H1 (cell line): ENCODE measurements around the gene ATF7IP. TPM values are rescaled to one million over a fixed set of nuclear protein-coding genes. Genes with fewer than 3 reads are reported as not detected.

Experiments used
- CTCF ChIA-PET: fragments of 300-600 bp; sonication (Branson Sonifier 250); formaldehyde crosslinking; loops from one replicate; lab custom pipeline; 2021; ENCODE audit not compliant: partially characterized antibody; lab: Charles Lee
- POLR2A ChIA-PET: fragments of 300-600 bp; sonication (Branson Sonifier 250); formaldehyde crosslinking; loops from one replicate; lab custom pipeline; 2021; ENCODE audit warnings: inconsistent platforms; ENCODE audit not compliant: partially characterized antibody; lab: Charles Lee
- DNase-seq, 2 experiments: peaks; one replicate each; pipeline versions ENCODE4 v3.0.0 to v3.0.0-alpha.2; 2010 to 2022; ENCODE audit warnings: low spot score in 2 of 2, low read depth in 1 of 2, mixed read lengths in 1 of 2
- FAIRE-seq: peaks from 2 replicates; lab custom pipeline; 2011; peaks lifted over from hg19 to GRCh38; lab: Jason Lieb, UNC
- H2AFZ ChIP-seq: 2 replicates; pipeline ENCODE4 v1.8.1; 2012; ENCODE audit warnings: low read length, inconsistent platforms
- H2AK5ac ChIP-seq: 2 replicates; pipeline ENCODE4 v1.6.1; 2013; ENCODE audit warnings: low read depth, low read length
- H2BK120ac ChIP-seq: replicated peaks from 2 replicates; pipeline ENCODE3; 2013; ENCODE audit warnings: low read depth, low read length, inconsistent platforms
- H2BK12ac ChIP-seq: 2 replicates; pipeline ENCODE4 v1.6.1; 2013; ENCODE audit warnings: low read depth, low read length
- H2BK15ac ChIP-seq: 2 replicates; pipeline ENCODE4 v1.6.1; 2013; ENCODE audit warnings: low read length
- H2BK20ac ChIP-seq: 2 replicates; pipeline ENCODE4 v1.6.1; 2013; ENCODE audit warnings: low read length
- H2BK5ac ChIP-seq: 2 replicates; pipeline ENCODE4 v1.6.1; 2013; ENCODE audit warnings: low read depth, low read length
- H3K14ac ChIP-seq: 2 replicates; pipeline ENCODE4 v1.6.1; 2013; ENCODE audit warnings: inconsistent platforms; ENCODE audit not compliant: insufficient read length
- H3K18ac ChIP-seq: 2 replicates; pipeline ENCODE4 v1.6.1; 2013; ENCODE audit warnings: low read length; ENCODE audit errors: extremely low read depth
- H3K23ac ChIP-seq: 2 replicates; pipeline ENCODE4 v1.6.1; 2013; ENCODE audit warnings: inconsistent platforms; ENCODE audit not compliant: insufficient read length
- H3K23me2 ChIP-seq: 2 replicates; pipeline ENCODE4 v1.6.1; 2013; ENCODE audit warnings: low read depth, low read length
- H3K27ac ChIP-seq: 2 replicates; pipeline ENCODE4 v1.6.1; 2011; ENCODE audit warnings: low read depth, low read length, inconsistent platforms
- H3K27me3 ChIP-seq, 4 experiments: replicated peaks in 1 of 4; 1 replicate in 1 of 4; 2 replicates in 3 of 4; pipeline versions ENCODE4 v1.6.1 to v1.8.1; 2011 to 2013; ENCODE audit warnings: low read length in 3 of 4, mild to moderate bottlenecking in 3 of 4, inconsistent platforms in 2 of 4, mixed read lengths in 2 of 4, moderate library complexity in 1 of 4; ENCODE audit not compliant: control insufficient read depth in 3 of 4, insufficient read depth in 3 of 4; ENCODE audit errors: extremely low read depth in 1 of 4
- H3K36me3 ChIP-seq, 4 experiments: 2 replicates each; pipeline versions ENCODE4 v1.6.1 to v1.8.1; 2011 to 2013; ENCODE audit warnings: mild to moderate bottlenecking in 4 of 4, low read length in 3 of 4, moderate library complexity in 2 of 4, control low read depth in 1 of 4, inconsistent platforms in 1 of 4; ENCODE audit not compliant: insufficient read depth in 4 of 4, control insufficient read depth in 2 of 4
- H3K4ac ChIP-seq: replicated peaks from 2 replicates; pipeline ENCODE3; 2013; ENCODE audit warnings: low read length, low read depth, mixed read lengths, inconsistent platforms; ENCODE audit not compliant: insufficient read length
- H3K4me1 ChIP-seq, 4 experiments: replicated peaks in 1 of 4; 1 replicate in 1 of 4; 2 replicates in 3 of 4; pipeline versions ENCODE4 v1.6.1 to v1.8.1; 2011 to 2013; ENCODE audit warnings: low read length in 3 of 4, inconsistent platforms in 2 of 4, mixed read lengths in 1 of 4; ENCODE audit not compliant: insufficient read depth in 4 of 4, control insufficient read depth in 3 of 4
- H3K4me2 ChIP-seq, 2 experiments: 2 replicates each; pipeline versions ENCODE4 v1.6.1 to v1.8.1; 2011 to 2013; ENCODE audit warnings: low read depth in 2 of 2, low read length in 2 of 2, control low read depth in 1 of 2, inconsistent platforms in 1 of 2, mild to moderate bottlenecking in 1 of 2; ENCODE audit not compliant: insufficient read depth in 1 of 2
- H3K4me3 ChIP-seq, 4 experiments: fragments of 200-600, 300-600 bp in 1 of 4; sonication (generic), shearing (Covaris generic), sonication (Bioruptor Twin) in 1 of 4; 2 replicates each; pipeline versions ENCODE4 v1.5.1 to v1.8.1; 2011 to 2016; ENCODE audit warnings: low read length in 4 of 4, low read depth in 3 of 4, control low read depth in 2 of 4, inconsistent platforms in 2 of 4, mild to moderate bottlenecking in 2 of 4, mixed read lengths in 1 of 4, moderate library complexity in 1 of 4; ENCODE audit not compliant: insufficient read depth in 2 of 4; ENCODE audit errors: extremely low read depth in 1 of 4
- H3K56ac ChIP-seq: replicated peaks from 2 replicates; pipeline ENCODE3; 2013; ENCODE audit warnings: low read depth, mild to moderate bottlenecking, mixed read lengths, low read length, inconsistent platforms; ENCODE audit not compliant: insufficient read length
- H3K79me1 ChIP-seq: 2 replicates; pipeline ENCODE4 v1.6.1; 2013; ENCODE audit warnings: low read depth, low read length, control low read depth
- H3K79me2 ChIP-seq, 2 experiments: 2 replicates each; pipeline versions ENCODE4 v1.6.1 to v1.8.1; 2012 to 2013; ENCODE audit warnings: low read length in 2 of 2, mild to moderate bottlenecking in 2 of 2, inconsistent platforms in 1 of 2; ENCODE audit not compliant: insufficient read depth in 2 of 2, control insufficient read depth in 1 of 2
- H3K9ac ChIP-seq, 4 experiments: replicated peaks in 1 of 4; 1 replicate in 1 of 4; 2 replicates in 3 of 4; pipeline versions ENCODE4 v1.6.1 to v1.8.1; 2011 to 2013; ENCODE audit warnings: low read depth in 3 of 4, low read length in 3 of 4, control low read depth in 2 of 4, mild to moderate bottlenecking in 2 of 4, moderate library complexity in 2 of 4, inconsistent platforms in 1 of 4; ENCODE audit errors: extremely low read depth in 1 of 4
- H3K9me3 ChIP-seq, 2 experiments: 2 replicates each; pipeline versions ENCODE4 v1.6.1 to v1.8.1; 2012 to 2013; ENCODE audit warnings: mild to moderate bottlenecking in 2 of 2, moderate library complexity in 2 of 2, control low read depth in 1 of 2, inconsistent platforms in 1 of 2, low read depth in 1 of 2, low read length in 1 of 2, mixed read lengths in 1 of 2; ENCODE audit not compliant: insufficient read depth in 2 of 2
- H4K20me1 ChIP-seq, 2 experiments: replicated peaks in 1 of 2; 2 replicates each; pipeline versions ENCODE3 to v1.8.1; 2011 to 2013; ENCODE audit warnings: inconsistent platforms in 2 of 2, low read length in 2 of 2, mild to moderate bottlenecking in 1 of 2; ENCODE audit not compliant: insufficient read depth in 2 of 2, control insufficient read depth in 1 of 2
- H4K5ac ChIP-seq: 2 replicates; pipeline ENCODE4 v1.6.1; 2013; ENCODE audit warnings: low read length, low read depth, mixed read lengths, inconsistent platforms; ENCODE audit not compliant: insufficient read length
- H4K8ac ChIP-seq: 2 replicates; pipeline ENCODE4 v1.8.0; 2013; ENCODE audit warnings: mild to moderate bottlenecking, moderate library complexity, low read length, inconsistent platforms; ENCODE audit not compliant: insufficient read depth; ENCODE audit errors: extremely low read depth
- H4K91ac ChIP-seq: replicated peaks from 2 replicates; pipeline ENCODE3; 2013; ENCODE audit warnings: low read length, mixed read lengths, inconsistent platforms; ENCODE audit not compliant: insufficient read length
- BACH1 ChIP-seq: IDR thresholded peaks from 2 replicates; pipeline ENCODE4 v1.6.1; 2012; ENCODE audit warnings: low read length, improper control_type of control experiment
- BRCA1 ChIP-seq: IDR thresholded peaks from 2 replicates; pipeline ENCODE4 v1.6.1; 2012; ENCODE audit warnings: low read depth, low read length, improper control_type of control experiment
- CREB1 ChIP-seq: IDR thresholded peaks from 2 replicates; pipeline ENCODE4 v1.6.1; 2012; ENCODE audit warnings: inconsistent platforms
- POLR2A ChIP-seq, 2 experiments: IDR thresholded peaks; 1 replicate in 1 of 2; 2 replicates in 1 of 2; pipeline ENCODE4 v1.6.1; 2011; ENCODE audit warnings: low read depth in 2 of 2, low read length in 2 of 2, mild to moderate bottlenecking in 2 of 2; ENCODE audit errors: control extremely low read depth in 1 of 2
- SIN3A ChIP-seq, 2 experiments: IDR thresholded peaks in 1 of 2; conservative IDR thresholded peaks in 1 of 2; 2 replicates each; pipeline ENCODE4 v1.6.1; 2011 to 2012; ENCODE audit warnings: low read length in 2 of 2, improper control_type of control experiment in 1 of 2, low read depth in 1 of 2, mild to moderate bottlenecking in 1 of 2
- SP1 ChIP-seq: IDR thresholded peaks from 2 replicates; pipeline ENCODE4 v1.6.1; 2011; ENCODE audit warnings: low read depth, low read length
- SP2 ChIP-seq: IDR thresholded peaks from 2 replicates; pipeline ENCODE4 v1.6.1; 2012; ENCODE audit warnings: mild to moderate bottlenecking, low read length, inconsistent platforms
- TBP ChIP-seq: IDR thresholded peaks from 2 replicates; pipeline ENCODE4 v1.6.1; 2011; ENCODE audit warnings: low read depth, low read length, improper control_type of control experiment
- polyA plus RNA-seq, 7 experiments: library from polyadenylated mRNA; depleted of rRNA in 3 of 7; stranded (reverse) in 5 of 7; unstranded in 2 of 7; fragments of >200 nt in 5 of 7; fragments of 200-250 nt in 2 of 7; gene quantifications; 1 replicate in 5 of 7; 2 replicates in 1 of 7; 4 replicates in 1 of 7; pipeline versions ENCODE4 v1.2.1 to v1.2.3, GENCODE V29; 2011 to 2013; ENCODE audit warnings: missing spikeins in 2 of 7, mixed read lengths in 2 of 7
- total RNA-seq: library from RNA; stranded (reverse); fragmentation: NEBNext Ultra II Directional; extraction: Animal tissue kit (Norgen Biotek cat#: 25700); gene quantifications from 2 replicates; pipeline ENCODE4 v1.2.1, GENCODE V29; 2021
- TF ChIP-seq, protein P1 (sequence below), 3 experiments: IDR thresholded peaks; 1 replicate in 2 of 3; 2 replicates in 1 of 3; pipeline versions ENCODE4 v1.5.1 to v1.6.1; 2011; ENCODE audit warnings: low read length in 3 of 3, mild to moderate bottlenecking in 3 of 3, inconsistent platforms in 2 of 3, low read depth in 1 of 3, moderate library complexity in 1 of 3; ENCODE audit not compliant: insufficient read depth in 1 of 3; ENCODE audit errors: control extremely low read depth in 1 of 3

ATF7IP gene
- total and polyA plus RNA-seq, 2 of the 8 experiments (the other 6 are each of a cell fraction or from before 2014, with no cell fraction given) = 34.2 to 148 TPM

DNA sequence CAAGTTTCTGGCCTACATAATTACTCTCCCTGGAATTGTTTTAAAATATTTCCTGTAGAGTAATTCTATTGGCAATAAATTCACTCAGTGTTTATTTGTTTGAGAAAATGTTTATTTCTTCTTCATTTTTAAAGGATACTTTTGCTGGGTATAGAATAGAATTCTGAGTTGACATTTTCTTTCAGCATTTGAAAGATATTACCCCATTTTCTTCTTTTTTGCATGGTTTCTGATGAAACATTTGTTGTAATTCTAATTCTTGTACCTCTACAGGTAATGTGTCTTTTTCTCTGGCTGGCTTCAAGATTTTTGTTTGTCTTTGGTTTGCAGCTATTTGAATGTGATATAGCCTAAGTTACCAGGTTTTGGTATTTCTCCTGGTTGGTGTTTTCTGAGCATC, 25.1 kb upstream of the ATF7IP start:
- H4K20me1 ChIP-seq = no peaks in the 10 kb centered on the region
- H3K56ac ChIP-seq = no peak overlapping the region
- H3K79me1 ChIP-seq = no peaks in the 10 kb centered on the region
- H2BK20ac ChIP-seq = no peak overlapping the region
- TF ChIP-seq SP2 (no peak), SIN3A (conservative IDR thresholded peaks at IDR 0.05 in 1 of 2, IDR thresholded peaks at IDR 0.05 in 1 of 2; ENCODE audit: low read depth in 1 of 2, low read length in 2 of 2) (no peak), SP1 (no peak), POLR2A (IDR thresholded peaks at IDR 0.05; ENCODE audit: control extremely low read depth in 1 of 2, low read depth in 2 of 2, low read length in 2 of 2) (no peak), BACH1 (no peak), BRCA1 (no peak), CREB1 (no peak), TBP (no peak)
- TF ChIP-seq, protein P1, sequence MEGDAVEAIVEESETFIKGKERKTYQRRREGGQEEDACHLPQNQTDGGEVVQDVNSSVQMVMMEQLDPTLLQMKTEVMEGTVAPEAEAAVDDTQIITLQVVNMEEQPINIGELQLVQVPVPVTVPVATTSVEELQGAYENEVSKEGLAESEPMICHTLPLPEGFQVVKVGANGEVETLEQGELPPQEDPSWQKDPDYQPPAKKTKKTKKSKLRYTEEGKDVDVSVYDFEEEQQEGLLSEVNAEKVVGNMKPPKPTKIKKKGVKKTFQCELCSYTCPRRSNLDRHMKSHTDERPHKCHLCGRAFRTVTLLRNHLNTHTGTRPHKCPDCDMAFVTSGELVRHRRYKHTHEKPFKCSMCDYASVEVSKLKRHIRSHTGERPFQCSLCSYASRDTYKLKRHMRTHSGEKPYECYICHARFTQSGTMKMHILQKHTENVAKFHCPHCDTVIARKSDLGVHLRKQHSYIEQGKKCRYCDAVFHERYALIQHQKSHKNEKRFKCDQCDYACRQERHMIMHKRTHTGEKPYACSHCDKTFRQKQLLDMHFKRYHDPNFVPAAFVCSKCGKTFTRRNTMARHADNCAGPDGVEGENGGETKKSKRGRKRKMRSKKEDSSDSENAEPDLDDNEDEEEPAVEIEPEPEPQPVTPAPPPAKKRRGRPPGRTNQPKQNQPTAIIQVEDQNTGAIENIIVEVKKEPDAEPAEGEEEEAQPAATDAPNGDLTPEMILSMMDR (IDR thresholded peaks at IDR 0.05; ENCODE audit: control extremely low read depth in 1 of 3, insufficient read depth in 1 of 3, low read depth in 1 of 3, low read length in 3 of 3) = no peak
- no peak overlapping the region for H3K4ac ChIP-seq
- no peak overlapping the region for H2BK15ac ChIP-seq
- no peak overlapping the region for H3K23ac ChIP-seq
- H3K9me3 ChIP-seq = peaks cover 5 to 13% of the 10 kb centered on the region in 2 experiments; a peak in 3 of 4 replicates
- POLR2A ChIA-PET = interaction anchor here (0.6 kb wide), 1 partner anchor 74 kb away, joined by 4 read pairs; no protein-coding TSS in a partner anchor
- H2BK120ac ChIP-seq = no peak overlapping the region
- no peaks in the 10 kb centered on the region for H3K23me2 ChIP-seq
- no peak overlapping the region for H3K18ac ChIP-seq
- no peak overlapping the region for H3K14ac ChIP-seq
- no peak overlapping the region for H4K91ac ChIP-seq
- no peak overlapping the region for H4K8ac ChIP-seq
- no peaks in the 10 kb centered on the region for H3K79me2 ChIP-seq
- DNase-seq = no peak
- no peak overlapping the region for H2AFZ ChIP-seq
- no peak overlapping the region for H3K4me2 ChIP-seq
- no peak overlapping the region for H3K4me3 ChIP-seq
- no peak for FAIRE-seq
- no peaks in the 10 kb centered on the region for H3K4me1 ChIP-seq
- H3K9ac ChIP-seq = no peak overlapping the region
- H2BK12ac ChIP-seq = no peak overlapping the region
- no peak overlapping the region for H3K27ac ChIP-seq
- CTCF ChIA-PET = no interaction called here
- H4K5ac ChIP-seq = no peak overlapping the region
- H2BK5ac ChIP-seq = no peak overlapping the region
- H2AK5ac ChIP-seq = no peak overlapping the region
- H3K27me3 ChIP-seq = no peaks in the 10 kb centered on the region
- peaks cover 0 to 3% (median 0%) of the 10 kb centered on the region in 4 experiments; a peak in 1 of 8 replicates for H3K36me3 ChIP-seq
